Liver (tissue), 3 donors: ENCODE results near the gene CLEC16A.

Experiments used
- EGR1 ChIP-seq, 2 donors: IDR thresholded peaks; 2 replicates each; pipeline ENCODE4 v1.6.1; 2016 to 2018; ENCODE audit warnings: antibody characterized with exemption in 2 of 2, low read depth in 2 of 2
- FOXA1 ChIP-seq: IDR thresholded peaks from 2 replicates; pipeline ENCODE4 v1.6.1; 2016; ENCODE audit warnings: antibody characterized with exemption
- GABPA ChIP-seq, 2 donors: IDR thresholded peaks in 1 of 2; conservative IDR thresholded peaks in 1 of 2; 2 replicates each; pipeline ENCODE4 v1.6.1; 2016; ENCODE audit warnings: antibody characterized with exemption in 2 of 2, mild to moderate bottlenecking in 1 of 2, moderate library complexity in 1 of 2
- RAD21 ChIP-seq, 2 donors: IDR thresholded peaks; 2 replicates each; pipeline ENCODE4 v1.6.1; 2016; ENCODE audit warnings: antibody characterized with exemption in 2 of 2, mild to moderate bottlenecking in 2 of 2
- SP1 ChIP-seq: IDR thresholded peaks from 2 replicates; pipeline ENCODE4 v1.6.1; 2018; ENCODE audit warnings: antibody characterized with exemption, mild to moderate bottlenecking
- TAF1 ChIP-seq: conservative IDR thresholded peaks from 2 replicates; pipeline ENCODE4 v1.6.1; 2016; ENCODE audit warnings: antibody characterized with exemption, mild to moderate bottlenecking
- YY1 ChIP-seq: IDR thresholded peaks from 2 replicates; pipeline ENCODE4 v1.6.1; 2016; ENCODE audit warnings: antibody characterized with exemption, mild to moderate bottlenecking
- TF ChIP-seq, protein P1 (sequence below): fragments of 150-350 bp; IDR thresholded peaks from 2 replicates; pipeline ENCODE4 v1.5.1; 2017; ENCODE audit warnings: improper control_type of control experiment, low read depth, low read length; ENCODE audit not compliant: missing input control
- TF ChIP-seq, protein P2 (sequence below): IDR thresholded peaks from 2 replicates; pipeline ENCODE4 v1.6.1; 2016; ENCODE audit warnings: antibody characterized with exemption
- TF ChIP-seq, protein P3 (sequence below): IDR thresholded peaks from 2 replicates; pipeline ENCODE4 v1.6.1; 2016; ENCODE audit warnings: antibody characterized with exemption
- donor health status: healthy.
- donor health status: healthy.

DNA sequence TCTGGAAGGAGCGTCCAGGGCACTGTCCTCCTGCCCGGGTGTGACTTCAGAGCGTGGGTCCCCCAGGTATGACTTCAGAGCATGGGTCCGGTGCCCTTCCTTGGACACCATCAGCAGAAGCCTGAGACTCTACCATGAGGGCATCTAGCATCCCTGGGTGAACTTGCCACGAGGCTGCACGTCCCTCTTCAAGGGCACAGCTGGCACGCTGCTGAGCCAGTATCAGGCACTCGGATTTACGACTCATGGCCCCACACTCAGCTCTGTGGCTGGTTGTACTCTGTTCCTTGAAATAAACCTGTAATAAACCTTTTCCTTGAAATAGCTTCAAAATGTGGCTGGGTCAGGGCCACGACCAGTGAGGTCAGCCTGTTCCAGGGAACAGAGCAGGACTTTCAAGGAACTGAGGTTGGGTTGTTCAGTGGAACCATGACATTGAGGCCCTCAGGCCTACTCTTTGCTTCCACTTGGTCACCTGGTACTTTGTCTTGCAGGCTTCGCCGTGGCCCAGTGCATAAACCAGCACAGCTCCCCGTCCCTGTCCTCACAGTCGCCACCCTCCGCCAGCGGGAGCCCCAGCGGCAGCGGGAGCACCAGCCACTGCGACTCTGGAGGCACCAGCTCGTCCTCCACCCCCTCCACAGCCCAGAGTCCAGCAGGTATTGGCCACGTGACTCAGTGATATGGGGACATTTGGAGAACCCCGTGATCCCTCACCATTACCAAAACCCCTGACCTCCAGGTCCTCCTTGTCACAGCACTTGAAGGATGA is 221.7 kb downstream of the CLEC16A start:
- TF ChIP-seq, protein P1, sequence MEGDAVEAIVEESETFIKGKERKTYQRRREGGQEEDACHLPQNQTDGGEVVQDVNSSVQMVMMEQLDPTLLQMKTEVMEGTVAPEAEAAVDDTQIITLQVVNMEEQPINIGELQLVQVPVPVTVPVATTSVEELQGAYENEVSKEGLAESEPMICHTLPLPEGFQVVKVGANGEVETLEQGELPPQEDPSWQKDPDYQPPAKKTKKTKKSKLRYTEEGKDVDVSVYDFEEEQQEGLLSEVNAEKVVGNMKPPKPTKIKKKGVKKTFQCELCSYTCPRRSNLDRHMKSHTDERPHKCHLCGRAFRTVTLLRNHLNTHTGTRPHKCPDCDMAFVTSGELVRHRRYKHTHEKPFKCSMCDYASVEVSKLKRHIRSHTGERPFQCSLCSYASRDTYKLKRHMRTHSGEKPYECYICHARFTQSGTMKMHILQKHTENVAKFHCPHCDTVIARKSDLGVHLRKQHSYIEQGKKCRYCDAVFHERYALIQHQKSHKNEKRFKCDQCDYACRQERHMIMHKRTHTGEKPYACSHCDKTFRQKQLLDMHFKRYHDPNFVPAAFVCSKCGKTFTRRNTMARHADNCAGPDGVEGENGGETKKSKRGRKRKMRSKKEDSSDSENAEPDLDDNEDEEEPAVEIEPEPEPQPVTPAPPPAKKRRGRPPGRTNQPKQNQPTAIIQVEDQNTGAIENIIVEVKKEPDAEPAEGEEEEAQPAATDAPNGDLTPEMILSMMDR, result no peak
- TF ChIP-seq EGR1 (IDR thresholded peaks at IDR 0.05; ENCODE audit: low read depth in 2 of 2) (no peak), TAF1 (no peak), FOXA1 (no peak), GABPA (IDR thresholded peaks at IDR 0.05 in 1 of 2, conservative IDR thresholded peaks at IDR 0.05 in 1 of 2) (no peak), YY1 (no peak), SP1 (no peak), RAD21 (IDR thresholded peaks at IDR 0.05) (no peak)
- TF ChIP-seq, protein P2, sequence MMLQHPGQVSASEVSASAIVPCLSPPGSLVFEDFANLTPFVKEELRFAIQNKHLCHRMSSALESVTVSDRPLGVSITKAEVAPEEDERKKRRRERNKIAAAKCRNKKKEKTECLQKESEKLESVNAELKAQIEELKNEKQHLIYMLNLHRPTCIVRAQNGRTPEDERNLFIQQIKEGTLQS, result no peak
- TF ChIP-seq, protein P3, sequence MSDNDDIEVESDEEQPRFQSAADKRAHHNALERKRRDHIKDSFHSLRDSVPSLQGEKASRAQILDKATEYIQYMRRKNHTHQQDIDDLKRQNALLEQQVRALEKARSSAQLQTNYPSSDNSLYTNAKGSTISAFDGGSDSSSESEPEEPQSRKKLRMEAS, result no peak
